Measurements from ENCODE around the gene DMC1. TPM values are rescaled to one million over a fixed set of nuclear protein-coding genes. Genes with fewer than 3 reads are reported as not detected.
A peak's percentile ranks its signal among the peaks of the same experiment; 100 is the strongest.
"Not testable (repeated sequence)": the region's sequence is repeated elsewhere in the genome, so short reads cannot be mapped to it uniquely, and the experiment has no call there.

Gene DMC1
- total RNA-seq, 2 donors from 2014 or later: 4.2 to 6.8 TPM

- no peak for TF ChIP-seq CTCF (conservative IDR thresholded peaks at IDR 0.05)
- Histone ChIP-seq H3K9ac (ENCODE audit: extremely low read depth, low read length, poor library complexity, severe bottlenecking) (no peak overlapping the region), H3K4me3 (ENCODE audit: low read length) (no peak overlapping the region), H3K36me3 (ENCODE audit: control insufficient read depth, insufficient read depth, low read length) (peaks cover 1% of the 10 kb centered on the region), H3K27ac (ENCODE audit: low read depth, low read length) (no peak overlapping the region), H3K27me3 (ENCODE audit: control insufficient read depth, insufficient read depth, low read length, poor library complexity, severe bottlenecking) (no peaks in the 10 kb centered on the region), H3K9me3 (ENCODE audit: control insufficient read depth, low read length) (no peaks in the 10 kb centered on the region), H3K4me1 (ENCODE audit: control insufficient read depth, insufficient read depth, low read length) (no peaks in the 10 kb centered on the region)
- H3K9me3 Mint-ChIP-seq: no peaks in the 10 kb centered on the region
- DNase-seq: peak; percentile 40
- H3K4me1 Mint-ChIP-seq: peaks cover 10% of the 10 kb centered on the region
- peak overlapping the region; percentile 71 for H3K27ac Mint-ChIP-seq
- peaks cover 2% of the 10 kb centered on the region for H3K27me3 Mint-ChIP-seq (ENCODE audit: insufficient read depth)
- H3K36me3 Mint-ChIP-seq (ENCODE audit: low read depth): no peaks in the 10 kb centered on the region
- 77 to 88% methylated on average over 7 to 9 of the region's 10 CpGs for WGBS, 2 experiments (ENCODE audit: insufficient coverage in 1 of 2, insufficient read length in 1 of 2)
- no peak overlapping the region for H3K4me3 Mint-ChIP-seq
These were observed 95.9 kb downstream of the DMC1 start for GRCh38 chr22:38474003-38474607.

- Histone ChIP-seq H3K9me3 (ENCODE audit: control insufficient read depth, low read length) (no peaks in the 10 kb centered on the region), H3K4me3 (ENCODE audit: low read length) (no peak overlapping the region), H3K4me1 (ENCODE audit: control insufficient read depth, insufficient read depth, low read length) (no peaks in the 10 kb centered on the region), H3K27me3 (ENCODE audit: control insufficient read depth, insufficient read depth, low read length, poor library complexity, severe bottlenecking) (no peaks in the 10 kb centered on the region), H3K36me3 (ENCODE audit: control insufficient read depth, insufficient read depth, low read length) (no peaks in the 10 kb centered on the region), H3K27ac (ENCODE audit: low read depth, low read length) (no peak overlapping the region), H3K9ac (ENCODE audit: extremely low read depth, low read length, poor library complexity, severe bottlenecking) (no peak overlapping the region)
- Mint-ChIP-seq H3K9me3 (no peaks in the 10 kb centered on the region), H3K27ac (no peak overlapping the region), H3K27me3 (ENCODE audit: insufficient read depth) (peaks cover 16% of the 10 kb centered on the region), H3K4me3 (no peak overlapping the region), H3K4me1 (no peaks in the 10 kb centered on the region), H3K36me3 (ENCODE audit: low read depth) (no peaks in the 10 kb centered on the region)
- no peak for TF ChIP-seq CTCF (conservative IDR thresholded peaks at IDR 0.05)
- no peak for DNase-seq
- 91 to 95% methylated on average over 5 to 11 of the region's 11 CpGs for WGBS, 2 experiments (ENCODE audit: insufficient coverage in 1 of 2, insufficient read length in 1 of 2)
These were observed 98.7 kb downstream of the DMC1 start for GRCh38 chr22:38471237-38471636.

GRCh38 chr22:38470179-38470578, 99.8 kb downstream of the DMC1 start:
- H3K27me3 ChIP-seq (ENCODE audit: control insufficient read depth, insufficient read depth, low read length, poor library complexity, severe bottlenecking); H3K4me1 ChIP-seq (ENCODE audit: control insufficient read depth, insufficient read depth, low read length); H3K36me3 Mint-ChIP-seq (ENCODE audit: low read depth); H3K27ac Mint-ChIP-seq; H3K9me3 ChIP-seq (ENCODE audit: control insufficient read depth, low read length); H3K4me3 ChIP-seq (ENCODE audit: low read length); H3K9ac ChIP-seq (ENCODE audit: extremely low read depth, low read length, poor library complexity, severe bottlenecking); H3K27ac ChIP-seq (ENCODE audit: low read depth, low read length); H3K4me1 Mint-ChIP-seq; DNase-seq; H3K4me3 Mint-ChIP-seq; H3K9me3 Mint-ChIP-seq; H3K36me3 ChIP-seq (ENCODE audit: control insufficient read depth, insufficient read depth, low read length): not testable (repeated sequence)
- peaks cover 26% of the 10 kb centered on the region for H3K27me3 Mint-ChIP-seq (ENCODE audit: insufficient read depth)
- WGBS, 2 experiments (ENCODE audit: insufficient coverage in 1 of 2, insufficient read length in 1 of 2): 97 to 98% methylated on average over 6 to 10 of the region's 10 CpGs

- peak overlapping the region; percentile 68 for H3K4me3 Mint-ChIP-seq
- no peaks in the 10 kb centered on the region for H3K36me3 ChIP-seq (ENCODE audit: control insufficient read depth, insufficient read depth, low read length)
- no peaks in the 10 kb centered on the region for H3K27me3 ChIP-seq (ENCODE audit: control insufficient read depth, insufficient read depth, low read length, poor library complexity, severe bottlenecking)
- no peaks in the 10 kb centered on the region for H3K9me3 Mint-ChIP-seq
- H3K4me3 ChIP-seq (ENCODE audit: low read length): no peak overlapping the region
- H3K9me3 ChIP-seq (ENCODE audit: control insufficient read depth, low read length): no peaks in the 10 kb centered on the region
- H3K36me3 Mint-ChIP-seq (ENCODE audit: low read depth): no peaks in the 10 kb centered on the region
- no peak for TF ChIP-seq CTCF (conservative IDR thresholded peaks at IDR 0.05)
- H3K9ac ChIP-seq (ENCODE audit: extremely low read depth, low read length, poor library complexity, severe bottlenecking): no peak overlapping the region
- no peak overlapping the region for H3K27ac Mint-ChIP-seq
- DNase-seq: no peak
- H3K4me1 Mint-ChIP-seq: no peaks in the 10 kb centered on the region
- peaks cover 32% of the 10 kb centered on the region for H3K27me3 Mint-ChIP-seq (ENCODE audit: insufficient read depth)
- no peaks in the 10 kb centered on the region for H3K4me1 ChIP-seq (ENCODE audit: control insufficient read depth, insufficient read depth, low read length)
- H3K27ac ChIP-seq (ENCODE audit: low read depth, low read length): no peak overlapping the region
- WGBS, 2 experiments (ENCODE audit: insufficient coverage in 1 of 2, insufficient read length in 1 of 2): 90 to 96% methylated on average over 5 to 6 of the region's 6 CpGs
These were observed 100.6 kb downstream of the DMC1 start for GRCh38 chr22:38469306-38469781.
